GM12865 (cell line): ENCODE measurements around the gene STK11.

Experiments used
- DNase-seq: peaks from one replicate; pipeline ENCODE4 v3.0.0; 2010; ENCODE audit warnings: low read depth
- H3K4me3 ChIP-seq: 2 replicates; pipeline ENCODE4 v1.5.1; 2011; ENCODE audit warnings: mild to moderate bottlenecking, low read depth, low read length, control low read depth
- CTCF ChIP-seq: IDR thresholded peaks from 2 replicates; pipeline ENCODE4 v1.5.1; 2011; ENCODE audit warnings: low read length, control low read depth, low read depth, inconsistent platforms; ENCODE audit not compliant: insufficient read depth; ENCODE audit errors: missing control alignments

The STK11 gene

GRCh38 chr19:1261538-1261797 is 55.9 kb downstream of the STK11 start:
- TF ChIP-seq CTCF = peak; percentile 29
- peak overlapping the region; percentile 93 for H3K4me3 ChIP-seq
- DNase-seq = no peak

GRCh38 chr19:1261798-1262622 is 56.4 kb downstream of the STK11 start:
- TF ChIP-seq CTCF = no peak
- peak overlapping the region; percentile 93 for H3K4me3 ChIP-seq
- no peak for DNase-seq

GRCh38 chr19:1262623-1263123 is 57.1 kb downstream of the STK11 start:
- no peak for DNase-seq
- peak overlapping the region; percentile 93 for H3K4me3 ChIP-seq

GRCh38 chr19:1263188-1263587 is 57.6 kb downstream of the STK11 start:
- no peak for TF ChIP-seq CTCF
- peak overlapping the region; percentile 93 for H3K4me3 ChIP-seq
- DNase-seq = no peak

More at GRCh38 chr19:1262623-1263123, 57.1 kb downstream of the STK11 start:
- no peak for TF ChIP-seq CTCF

GRCh38 chr19:1264801-1265614 is 59.4 kb downstream of the STK11 start:
- TF ChIP-seq CTCF = no peak
- peak overlapping the region; percentile 5 for H3K4me3 ChIP-seq
- peak; percentile 75 for DNase-seq

GRCh38 chr19:1265615-1266128 is 60.1 kb downstream of the STK11 start:
- DNase-seq = no peak
- no peak for TF ChIP-seq CTCF
- H3K4me3 ChIP-seq = peak overlapping the region; percentile 55
